NB4 (cell line): ENCODE results near the gene MAPK1.

Experiments used
- POLR2A ChIP-seq: IDR thresholded peaks from 2 replicates; pipeline ENCODE4 v1.6.1; 2011; ENCODE audit warnings: mild to moderate bottlenecking; ENCODE audit not compliant: insufficient read length; ENCODE audit errors: extremely low read depth
- TF ChIP-seq, protein P1 (sequence below): IDR thresholded peaks from one replicate; pipeline ENCODE4 v1.5.1; 2012; ENCODE audit warnings: low read depth, low read length

DNA sequence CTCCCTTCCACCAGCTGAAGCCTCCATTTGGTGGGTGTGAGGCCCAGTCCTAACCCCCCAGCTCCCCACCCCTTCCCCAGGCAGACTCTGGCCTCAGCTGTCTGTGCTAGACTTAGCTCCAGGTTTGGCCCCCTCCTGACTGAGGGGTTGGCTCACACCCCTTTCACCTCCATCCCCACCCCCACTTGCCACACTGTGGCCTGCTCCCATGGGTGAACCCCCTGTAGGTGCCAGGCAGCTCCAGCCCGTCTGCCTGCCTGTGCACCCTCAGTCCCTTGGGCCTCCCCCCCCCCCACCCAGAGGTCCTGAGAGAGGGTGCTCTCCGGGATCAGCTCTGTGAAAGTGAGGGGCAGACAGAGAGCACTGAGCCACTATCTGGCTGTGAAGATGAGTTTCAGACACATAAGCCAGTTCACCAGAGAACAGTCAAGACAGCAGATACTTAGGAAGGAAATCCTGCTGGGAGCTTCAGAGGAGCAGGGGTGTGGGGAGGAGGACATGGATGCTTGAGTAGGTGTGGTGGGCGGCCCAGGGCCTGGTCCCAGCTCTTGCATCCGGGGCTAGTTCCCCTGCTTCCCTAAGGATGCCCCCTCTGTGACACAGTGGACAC lies 49.0 kb upstream of the MAPK1 start:
- no peak for TF ChIP-seq POLR2A
- TF ChIP-seq, protein P1, sequence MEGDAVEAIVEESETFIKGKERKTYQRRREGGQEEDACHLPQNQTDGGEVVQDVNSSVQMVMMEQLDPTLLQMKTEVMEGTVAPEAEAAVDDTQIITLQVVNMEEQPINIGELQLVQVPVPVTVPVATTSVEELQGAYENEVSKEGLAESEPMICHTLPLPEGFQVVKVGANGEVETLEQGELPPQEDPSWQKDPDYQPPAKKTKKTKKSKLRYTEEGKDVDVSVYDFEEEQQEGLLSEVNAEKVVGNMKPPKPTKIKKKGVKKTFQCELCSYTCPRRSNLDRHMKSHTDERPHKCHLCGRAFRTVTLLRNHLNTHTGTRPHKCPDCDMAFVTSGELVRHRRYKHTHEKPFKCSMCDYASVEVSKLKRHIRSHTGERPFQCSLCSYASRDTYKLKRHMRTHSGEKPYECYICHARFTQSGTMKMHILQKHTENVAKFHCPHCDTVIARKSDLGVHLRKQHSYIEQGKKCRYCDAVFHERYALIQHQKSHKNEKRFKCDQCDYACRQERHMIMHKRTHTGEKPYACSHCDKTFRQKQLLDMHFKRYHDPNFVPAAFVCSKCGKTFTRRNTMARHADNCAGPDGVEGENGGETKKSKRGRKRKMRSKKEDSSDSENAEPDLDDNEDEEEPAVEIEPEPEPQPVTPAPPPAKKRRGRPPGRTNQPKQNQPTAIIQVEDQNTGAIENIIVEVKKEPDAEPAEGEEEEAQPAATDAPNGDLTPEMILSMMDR, result no peak
